ENCODE results near the gene SLC26A6.

GRCh38 chr3:48678056-48678455 is 42.8 kb upstream of the SLC26A6 start:
- TF ChIP-seq CTCF (IDR thresholded peaks at IDR 0.05) = no peak
- no peak for TF ChIP-seq POLR2A (IDR thresholded peaks at IDR 0.05)
